ENCODE results near the gene TMEM217. TPM values are rescaled to one million over a fixed set of nuclear protein-coding genes. Genes with fewer than 3 reads are reported as not detected.

TMEM217 gene
- total and polyA plus RNA-seq, 2 experiments from 2014 or later: 1.3 to 4.5 TPM

GRCh38 chr6:37174196-37174514 is 83.8 kb downstream of the TMEM217 start:
- H3K4me1 ChIP-seq (ENCODE audit: low read depth): peaks cover 3% of the 10 kb centered on the region
- no peak overlapping the region for H3K27ac ChIP-seq
- no peaks in the 10 kb centered on the region for H3K27me3 ChIP-seq
- H3K36me3 ChIP-seq: peaks cover 21% of the 10 kb centered on the region
- no peak for DNase-seq (ENCODE audit: low read depth in 1 of 2, low spot score in 1 of 2)
- TF ChIP-seq, protein P1, sequence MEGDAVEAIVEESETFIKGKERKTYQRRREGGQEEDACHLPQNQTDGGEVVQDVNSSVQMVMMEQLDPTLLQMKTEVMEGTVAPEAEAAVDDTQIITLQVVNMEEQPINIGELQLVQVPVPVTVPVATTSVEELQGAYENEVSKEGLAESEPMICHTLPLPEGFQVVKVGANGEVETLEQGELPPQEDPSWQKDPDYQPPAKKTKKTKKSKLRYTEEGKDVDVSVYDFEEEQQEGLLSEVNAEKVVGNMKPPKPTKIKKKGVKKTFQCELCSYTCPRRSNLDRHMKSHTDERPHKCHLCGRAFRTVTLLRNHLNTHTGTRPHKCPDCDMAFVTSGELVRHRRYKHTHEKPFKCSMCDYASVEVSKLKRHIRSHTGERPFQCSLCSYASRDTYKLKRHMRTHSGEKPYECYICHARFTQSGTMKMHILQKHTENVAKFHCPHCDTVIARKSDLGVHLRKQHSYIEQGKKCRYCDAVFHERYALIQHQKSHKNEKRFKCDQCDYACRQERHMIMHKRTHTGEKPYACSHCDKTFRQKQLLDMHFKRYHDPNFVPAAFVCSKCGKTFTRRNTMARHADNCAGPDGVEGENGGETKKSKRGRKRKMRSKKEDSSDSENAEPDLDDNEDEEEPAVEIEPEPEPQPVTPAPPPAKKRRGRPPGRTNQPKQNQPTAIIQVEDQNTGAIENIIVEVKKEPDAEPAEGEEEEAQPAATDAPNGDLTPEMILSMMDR (IDR thresholded peaks at IDR 0.05; ENCODE audit: low read depth, low read length): no peak
- H3K9me3 ChIP-seq (ENCODE audit: low read depth): no peaks in the 10 kb centered on the region
- no peak overlapping the region for H3K4me3 ChIP-seq

DNA sequence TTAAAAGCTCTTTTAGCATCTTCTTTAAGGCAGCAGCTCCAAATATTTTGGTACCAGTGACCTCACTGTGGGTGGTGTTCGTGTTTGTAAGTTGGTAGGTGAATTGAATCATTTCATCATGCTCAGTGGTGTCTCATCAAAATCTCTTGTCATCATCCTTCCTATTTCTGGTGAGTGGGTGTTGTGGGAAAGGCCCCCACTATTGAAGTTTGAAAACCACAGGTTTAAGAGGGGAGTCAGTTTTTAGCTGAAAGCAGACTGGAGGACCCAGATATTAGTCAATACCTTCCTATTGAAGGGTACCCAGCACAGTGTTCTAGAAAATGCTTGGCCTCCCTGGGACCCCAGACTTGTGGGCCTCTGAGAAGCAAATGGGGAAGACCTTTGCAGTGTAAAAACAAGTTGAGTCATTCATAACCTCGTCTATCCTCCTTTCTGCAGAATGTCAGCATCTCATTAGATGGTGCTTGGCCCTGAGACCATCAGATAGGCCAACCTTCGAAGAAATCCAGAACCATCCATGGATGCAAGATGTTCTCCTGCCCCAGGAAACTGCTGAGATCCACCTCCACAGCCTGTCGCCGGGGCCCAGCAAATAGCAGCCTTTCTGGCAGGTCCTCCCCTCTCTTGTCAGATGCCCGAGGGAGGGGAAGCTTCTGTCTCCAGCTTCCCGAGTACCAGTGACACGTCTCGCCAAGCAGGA is 84.3 kb downstream of the TMEM217 start:
- peak in 1 of 2 donors; percentile 46 for DNase-seq (ENCODE audit: low read depth in 1 of 2, low spot score in 1 of 2)
- Histone ChIP-seq H3K27me3 (no peaks in the 10 kb centered on the region), H3K4me3 (no peak overlapping the region), H3K4me1 (ENCODE audit: low read depth) (peaks cover 4% of the 10 kb centered on the region), H3K36me3 (peaks cover 21% of the 10 kb centered on the region), H3K27ac (no peak overlapping the region), H3K9me3 (ENCODE audit: low read depth) (no peaks in the 10 kb centered on the region)
- TF ChIP-seq, protein P1 (IDR thresholded peaks at IDR 0.05; ENCODE audit: low read depth, low read length): no peak

DNA sequence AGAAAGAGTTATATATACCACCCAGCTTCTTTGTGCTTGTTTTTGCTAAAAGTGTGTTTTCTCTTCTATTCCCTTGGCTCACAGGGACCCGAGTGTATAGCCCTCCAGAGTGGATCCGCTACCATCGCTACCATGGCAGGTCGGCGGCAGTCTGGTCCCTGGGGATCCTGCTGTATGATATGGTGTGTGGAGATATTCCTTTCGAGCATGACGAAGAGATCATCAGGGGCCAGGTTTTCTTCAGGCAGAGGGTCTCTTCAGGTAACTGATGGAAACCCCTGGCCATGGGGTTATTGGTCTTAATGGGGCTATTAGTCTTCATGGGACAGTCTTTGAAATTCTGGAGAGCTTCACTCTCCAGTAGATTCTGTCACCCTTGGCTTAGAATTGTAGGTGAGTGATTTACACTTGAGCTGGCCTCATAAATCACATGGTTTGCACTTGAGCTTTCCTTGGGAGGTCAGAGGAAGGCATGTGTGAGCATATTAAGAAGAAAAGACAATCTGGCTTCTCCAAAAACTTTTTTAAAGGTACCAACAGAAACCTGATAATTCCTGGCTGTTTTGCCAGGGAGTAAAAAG is 84.9 kb downstream of the TMEM217 start:
- H3K27me3 ChIP-seq: no peaks in the 10 kb centered on the region
- no peak for DNase-seq (ENCODE audit: low read depth in 1 of 2, low spot score in 1 of 2)
- H3K27ac ChIP-seq: no peak overlapping the region
- H3K9me3 ChIP-seq (ENCODE audit: low read depth): no peaks in the 10 kb centered on the region
- H3K4me1 ChIP-seq (ENCODE audit: low read depth): peaks cover 7% of the 10 kb centered on the region
- H3K36me3 ChIP-seq: peaks cover 21% of the 10 kb centered on the region
- TF ChIP-seq, protein P1 (IDR thresholded peaks at IDR 0.05; ENCODE audit: low read depth, low read length): no peak
- H3K4me3 ChIP-seq: no peak overlapping the region

GRCh38 chr6:37171970-37172812 is 85.8 kb downstream of the TMEM217 start:
- peak; percentile 87 to 93 for DNase-seq (ENCODE audit: low read depth in 1 of 2, low spot score in 1 of 2)
- H3K27me3 ChIP-seq: no peaks in the 10 kb centered on the region
- H3K4me3 ChIP-seq: peak overlapping the region; percentile 99
- H3K4me1 ChIP-seq (ENCODE audit: low read depth): peaks cover 4% of the 10 kb centered on the region
- H3K27ac ChIP-seq: peak overlapping the region; percentile 85
- TF ChIP-seq, protein P1 (IDR thresholded peaks at IDR 0.05; ENCODE audit: low read depth, low read length): peak; percentile 89
- H3K9me3 ChIP-seq (ENCODE audit: low read depth): no peaks in the 10 kb centered on the region
- H3K36me3 ChIP-seq: peaks cover 21% of the 10 kb centered on the region

DNA sequence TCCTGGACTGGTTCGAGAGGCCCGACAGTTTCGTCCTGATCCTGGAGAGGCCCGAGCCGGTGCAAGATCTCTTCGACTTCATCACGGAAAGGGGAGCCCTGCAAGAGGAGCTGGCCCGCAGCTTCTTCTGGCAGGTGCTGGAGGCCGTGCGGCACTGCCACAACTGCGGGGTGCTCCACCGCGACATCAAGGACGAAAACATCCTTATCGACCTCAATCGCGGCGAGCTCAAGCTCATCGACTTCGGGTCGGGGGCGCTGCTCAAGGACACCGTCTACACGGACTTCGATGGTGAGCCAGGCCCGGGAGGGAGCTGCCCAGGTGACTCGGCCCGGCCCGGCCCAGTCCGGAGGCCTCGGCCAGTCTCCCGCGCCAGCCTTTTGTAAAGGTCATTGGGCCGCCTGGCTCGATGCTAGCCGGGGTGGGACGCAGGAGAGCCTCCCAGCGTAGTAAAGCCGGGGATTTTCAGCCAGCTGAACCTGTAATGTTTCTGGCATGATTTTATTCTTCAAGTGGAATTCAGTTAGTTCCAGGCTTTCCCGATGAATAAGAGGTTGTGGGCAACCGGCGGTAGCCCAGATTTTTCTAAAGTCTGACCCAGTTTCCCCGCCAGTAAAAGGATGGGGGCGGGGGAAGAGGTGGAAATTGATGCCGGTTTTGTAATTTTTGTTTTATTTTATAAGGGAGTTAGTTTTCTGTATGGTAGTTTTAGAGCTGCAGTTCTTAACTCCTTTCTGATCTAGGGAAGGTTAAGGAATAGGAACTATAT is 86.6 kb downstream of the TMEM217 start:
- peaks cover 21% of the 10 kb centered on the region for H3K36me3 ChIP-seq
- DNase-seq (ENCODE audit: low read depth in 1 of 2, low spot score in 1 of 2): peak; percentile 27 to 56
- H3K4me1 ChIP-seq (ENCODE audit: low read depth): peaks cover 4% of the 10 kb centered on the region
- H3K4me3 ChIP-seq: peak overlapping the region; percentile 99
- H3K27me3 ChIP-seq: no peaks in the 10 kb centered on the region
- H3K27ac ChIP-seq: peak overlapping the region; percentile 85
- no peaks in the 10 kb centered on the region for H3K9me3 ChIP-seq (ENCODE audit: low read depth)
- TF ChIP-seq, protein P1 (IDR thresholded peaks at IDR 0.05; ENCODE audit: low read depth, low read length): no peak
